HCT116 (cell line): ENCODE results near the gene SUGCT. TPM values are rescaled to one million over a fixed set of nuclear protein-coding genes. Genes with fewer than 3 reads are reported as not detected.
"Not testable (repeated sequence)": the region's sequence is repeated elsewhere in the genome, so short reads cannot be mapped to it uniquely, and the experiment has no call there.

Experiments
- ATAC-seq: fragments of 200-7000 bp; cut with Tn5 transposase; 2 replicates; pipeline ENCODE4 v1.9.1; 2020; ENCODE audit warnings: mild to moderate bottlenecking, moderate library complexity
- BruUV-seq: library from RNA; stranded (reverse); fragments of 400-500 nt; replicated peaks from 2 replicates; lab custom pipeline; 2021; lab: Mats Ljungman, UMichigan
- CTCF ChIA-PET: fragments of 300-600 bp; sonication (Branson Sonifier 250); formaldehyde crosslinking; loops from one replicate; lab custom pipeline; 2021; ENCODE audit warnings: antibody characterized with exemption; lab: Charles Lee
- POLR2A ChIA-PET: fragments of 300-600, 350-600 bp; sonication (Branson Sonifier 250); formaldehyde crosslinking; loops from one replicate; lab custom pipeline; 2021; ENCODE audit warnings: antibody characterized with exemption; lab: Charles Lee
- RAD21 ChIA-PET, 2 experiments: fragments of 300-600 bp; sonication (Branson Sonifier 250); formaldehyde crosslinking; loops; one replicate each; lab custom pipeline; 2023; ENCODE audit warnings: low total read pairs in 2 of 2; ENCODE audit not compliant: uncharacterized antibody in 2 of 2, unreplicated experiment in 2 of 2, low non-redundant PET in 1 of 2; lab: Charles Lee
- DNase-seq: peaks from one replicate; pipeline ENCODE4 v3.0.0-alpha.2; 2010; ENCODE audit warnings: low read depth, low spot score
- H2AFZ ChIP-seq: fragments of 200-600 bp; shearing (Covaris generic), sonication (generic); 2 replicates; pipeline ENCODE4 v1.6.1; 2017; ENCODE audit warnings: low read depth, mixed run types, mixed read lengths, antibody characterized with exemption, low read length; ENCODE audit not compliant: poor library complexity, severe bottlenecking
- H3K27ac ChIP-seq: 2 replicates; pipeline ENCODE4 v1.5.1; 2012; ENCODE audit warnings: low read depth, low read length
- H3K27me3 ChIP-seq: fragments of 200-600 bp; sonication (generic); 2 replicates; pipeline ENCODE4 v1.6.1; 2016; ENCODE audit warnings: mixed run types, low read length, mixed read lengths; ENCODE audit not compliant: insufficient read depth
- H3K36me3 ChIP-seq, 2 experiments: fragments of 200-500 bp in 1 of 2; fragments of 200-600 bp in 1 of 2; sonication (Bioruptor generic) in 1 of 2; sonication (generic) in 1 of 2; 2 replicates each; pipeline versions ENCODE4 v1.5.1 to v1.6.1; 2014 to 2016; ENCODE audit warnings: low read length in 2 of 2, inconsistent platforms in 1 of 2, mixed read lengths in 1 of 2, mixed run types in 1 of 2; ENCODE audit not compliant: insufficient read depth in 2 of 2, control insufficient read depth in 1 of 2
- H3K4me1 ChIP-seq, 2 experiments: fragments of 200-600 bp in 1 of 2; sonication (generic) in 1 of 2; 2 replicates each; pipeline versions ENCODE4 v1.5.1 to v1.6.1; 2012 to 2017; ENCODE audit warnings: low read length in 2 of 2, inconsistent platforms in 1 of 2, mild to moderate bottlenecking in 1 of 2, mixed read lengths in 1 of 2, mixed run types in 1 of 2, moderate library complexity in 1 of 2; ENCODE audit not compliant: insufficient read depth in 2 of 2, control insufficient read depth in 1 of 2
- H3K4me2 ChIP-seq: fragments of 200-600 bp; sonication (generic); 2 replicates; pipeline ENCODE4 v1.6.1; 2017; ENCODE audit warnings: mixed run types, low read length, mixed read lengths
- H3K4me3 ChIP-seq, 2 experiments: fragments of 200-600 bp in 1 of 2; sonication (generic) in 1 of 2; replicated peaks in 1 of 2; 2 replicates each; pipeline ENCODE4 v1.5.1; 2011 to 2016; ENCODE audit warnings: low read length in 2 of 2, control low read depth in 1 of 2, low read depth in 1 of 2, mild to moderate bottlenecking in 1 of 2, mixed read lengths in 1 of 2, mixed run types in 1 of 2
- H3K79me2 ChIP-seq: fragments of 200-600 bp; sonication (generic); 2 replicates; pipeline ENCODE4 v1.6.1; 2017; ENCODE audit warnings: mild to moderate bottlenecking, mixed run types, low read length, moderate library complexity, mixed read lengths; ENCODE audit not compliant: insufficient read depth
- H3K9ac ChIP-seq: fragments of 200-600 bp; sonication (generic); 2 replicates; pipeline ENCODE4 v1.6.1; 2016; ENCODE audit warnings: low read length, mixed read lengths
- H3K9me2 ChIP-seq: fragments of 200-600 bp; sonication (generic), shearing (Covaris generic); 2 replicates; pipeline ENCODE4 v1.6.1; 2017; ENCODE audit warnings: mixed run types, mild to moderate bottlenecking, moderate library complexity; ENCODE audit not compliant: insufficient read depth
- H3K9me3 ChIP-seq, 2 experiments: fragments of 200-500 bp in 1 of 2; fragments of 200-600 bp in 1 of 2; sonication (Bioruptor generic) in 1 of 2; sonication (generic) in 1 of 2; 2 replicates each; pipeline ENCODE4 v1.6.1; 2014 to 2017; ENCODE audit warnings: low read length in 2 of 2, mixed read lengths in 2 of 2, inconsistent platforms in 1 of 2, low read depth in 1 of 2, mild to moderate bottlenecking in 1 of 2, mixed run types in 1 of 2, moderate library complexity in 1 of 2; ENCODE audit not compliant: control insufficient read depth in 1 of 2, insufficient read depth in 1 of 2
- H4K20me1 ChIP-seq: fragments of 200-600 bp; sonication (generic), shearing (Covaris generic); 2 replicates; pipeline ENCODE4 v1.6.1; 2017; ENCODE audit warnings: mixed run types, mild to moderate bottlenecking, moderate library complexity; ENCODE audit not compliant: insufficient read depth
- ELF1 ChIP-seq: IDR thresholded peaks from 2 replicates; pipeline ENCODE4 v1.6.1; 2012; ENCODE audit warnings: low read depth, borderline replicate concordance
- SRF ChIP-seq: IDR thresholded peaks from 2 replicates; pipeline ENCODE4 v1.6.1; 2012; ENCODE audit warnings: low read depth
- YY1 ChIP-seq: IDR thresholded peaks from 2 replicates; pipeline ENCODE4 v1.6.1; 2011; ENCODE audit warnings: low read length, low read depth, moderate library complexity, mild to moderate bottlenecking; ENCODE audit not compliant: insufficient replicate concordance; ENCODE audit errors: extremely low read depth
- intact Hi-C: fragments of 100-400 bp; cut with micrococcal nuclease; formaldehyde crosslinking; loops from 2 replicates; pipeline ENCODE4 v1.10.0; 2022
- total RNA-seq: library from RNA; stranded (reverse); gene quantifications from one replicate; pipeline ENCODE4 v1.2.1, GENCODE V29; 2021; ENCODE audit not compliant: unreplicated experiment

SUGCT gene
- total RNA-seq, 1 experiment from 2014 or later = 4.4 TPM

DNA sequence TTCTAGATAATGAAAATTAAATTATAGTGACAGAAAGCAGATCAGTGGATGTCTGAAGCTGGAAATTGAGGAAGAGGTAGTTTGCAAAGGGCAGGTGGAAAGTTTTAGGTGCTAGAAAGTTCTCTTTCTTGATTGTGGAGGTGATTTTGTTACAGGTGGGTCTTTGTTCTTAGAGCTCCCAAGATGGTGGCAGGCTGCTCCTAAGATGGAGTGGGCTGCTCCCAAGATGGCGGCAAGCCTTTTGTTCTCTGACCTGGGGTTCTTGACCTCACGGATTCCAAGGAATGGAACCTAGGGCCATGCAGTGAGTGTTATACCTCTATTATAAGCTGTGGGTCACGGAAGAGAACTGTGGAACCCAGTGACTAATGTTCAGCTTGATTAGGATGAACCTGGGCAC lies 32.5 kb downstream of the SUGCT start (continued):
- TF ChIP-seq YY1 (no peak), ELF1 (no peak), SRF (no peak)

DNA sequence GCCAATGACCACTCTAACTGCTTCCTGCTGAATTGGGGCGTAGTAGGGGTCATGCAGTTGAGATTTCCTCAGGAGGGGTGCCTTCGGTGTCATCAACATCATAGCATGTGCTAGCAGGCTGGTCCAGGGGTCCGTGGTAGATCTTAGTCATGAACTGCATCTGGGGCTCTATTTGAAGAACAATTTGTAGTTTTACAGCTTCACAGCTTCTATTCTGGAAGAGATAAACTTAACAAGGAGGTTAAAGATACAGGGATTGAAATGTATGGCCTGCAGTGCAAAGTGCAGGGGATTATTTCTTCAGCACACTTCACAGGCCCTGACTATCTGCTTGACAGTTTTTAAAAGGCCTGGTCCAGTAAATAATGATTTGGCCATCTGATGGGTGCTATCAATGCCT lies 33.5 kb downstream of the SUGCT start:
- H4K20me1 ChIP-seq, POLR2A ChIA-PET, DNase-seq, H3K9me2 ChIP-seq, ATAC-seq, H3K27ac ChIP-seq, H3K9ac ChIP-seq, H3K9me3 ChIP-seq, H3K36me3 ChIP-seq, H3K79me2 ChIP-seq, H3K4me3 ChIP-seq, RAD21 ChIA-PET, BruUV-seq, CTCF ChIA-PET, H3K4me1 ChIP-seq, H3K4me2 ChIP-seq, intact Hi-C loops, H3K27me3 ChIP-seq, H2AFZ ChIP-seq: not testable (repeated sequence)

DNA sequence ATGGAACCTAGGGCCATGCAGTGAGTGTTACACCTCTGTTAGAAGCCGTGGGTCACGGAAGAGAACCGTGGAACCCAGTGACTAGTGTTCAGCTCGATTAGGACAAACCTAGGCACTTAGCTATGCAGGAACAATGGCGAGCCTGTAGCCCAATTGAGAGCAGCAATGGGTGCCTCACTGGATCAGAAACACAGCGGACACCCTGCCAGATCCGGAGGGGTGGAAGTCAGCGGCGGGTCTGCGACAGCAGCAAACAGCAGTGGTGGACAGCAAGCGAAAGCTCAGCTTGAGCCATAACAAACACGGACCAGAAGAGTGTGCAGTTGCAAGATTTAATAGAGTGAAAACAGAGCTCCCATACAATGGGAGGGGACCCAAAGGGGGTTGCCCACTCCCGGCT lies 38.3 kb downstream of the SUGCT start:
- H3K9ac ChIP-seq, H3K79me2 ChIP-seq, H3K36me3 ChIP-seq, H3K27me3 ChIP-seq, H3K4me2 ChIP-seq, ATAC-seq, POLR2A ChIA-PET, H3K27ac ChIP-seq, intact Hi-C loops, H3K4me3 ChIP-seq, H2AFZ ChIP-seq, BruUV-seq, DNase-seq, H4K20me1 ChIP-seq, H3K9me2 ChIP-seq, H3K4me1 ChIP-seq, RAD21 ChIA-PET, H3K9me3 ChIP-seq: not testable (repeated sequence)
- CTCF ChIA-PET = interaction anchor here (1.2 kb wide), 1 partner anchor 10 kb away, joined by 3 read pairs; no protein-coding TSS in a partner anchor

DNA sequence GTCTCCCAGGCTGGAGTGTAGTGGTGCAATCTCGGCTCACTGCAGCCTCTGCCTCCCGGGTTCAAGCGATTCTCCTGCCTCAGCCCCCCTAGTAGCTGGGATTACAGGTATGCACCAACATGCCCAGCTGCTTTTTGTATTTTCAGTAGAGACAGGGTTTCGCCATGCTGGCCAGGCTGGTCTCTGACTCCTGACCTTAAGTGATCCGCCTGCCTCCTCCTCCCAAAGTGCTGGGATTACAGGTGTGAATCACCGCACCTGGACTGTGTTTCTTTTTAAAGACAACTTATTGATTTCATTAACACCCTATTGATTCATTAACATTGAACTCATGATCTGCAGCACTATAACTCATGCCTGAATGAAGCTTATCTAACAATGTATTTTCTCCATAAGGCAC lies 40.5 kb downstream of the SUGCT start:
- intact Hi-C loops, CTCF ChIA-PET: not testable (repeated sequence)

More for the DNA sequence above, 40.5 kb downstream of the SUGCT start:
- H3K79me2 ChIP-seq, POLR2A ChIA-PET, H3K4me3 ChIP-seq, BruUV-seq, H3K9me3 ChIP-seq, ATAC-seq, RAD21 ChIA-PET, H3K27me3 ChIP-seq, H3K36me3 ChIP-seq, H3K9ac ChIP-seq, H3K4me2 ChIP-seq, H3K27ac ChIP-seq, H3K9me2 ChIP-seq, H2AFZ ChIP-seq, H3K4me1 ChIP-seq, DNase-seq, H4K20me1 ChIP-seq: not testable (repeated sequence)
